ENCODE results near the gene ALG1L2. TPM values are rescaled to one million over a fixed set of nuclear protein-coding genes. Genes with fewer than 3 reads are reported as not detected.
"Not testable (repeated sequence)": the region's sequence is repeated elsewhere in the genome, so short reads cannot be mapped to it uniquely, and the experiment has no call there.

The ALG1L2 gene
- total RNA-seq, 1 donor: not detected

DNA sequence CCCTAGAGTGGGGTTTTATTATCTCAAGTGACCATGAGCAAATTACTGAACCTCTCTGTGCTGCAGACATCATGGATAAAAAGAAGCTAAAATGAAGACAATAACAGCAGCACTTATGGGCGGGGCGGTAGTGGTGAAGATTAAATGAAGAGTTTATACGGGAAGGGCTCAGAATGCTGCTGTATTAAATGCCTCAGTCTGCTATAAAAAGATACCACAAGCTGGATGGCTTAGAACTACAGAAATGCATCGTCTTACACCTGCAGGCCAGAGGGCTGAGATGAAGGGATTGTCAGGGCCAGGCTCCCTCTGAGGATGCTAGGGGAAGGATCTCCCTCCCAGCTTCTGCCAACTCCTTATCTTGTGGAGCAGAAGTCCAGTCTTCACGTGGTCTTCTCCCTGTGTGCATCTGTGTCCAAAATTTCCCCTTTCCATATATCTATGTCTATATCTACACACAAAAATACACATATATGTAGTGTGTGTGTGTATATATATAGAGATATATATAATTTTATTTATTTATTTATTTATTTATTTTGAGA is 2.9 kb downstream of the ALG1L2 start:
- Histone ChIP-seq H3K27me3 (ENCODE audit: insufficient read depth, low read length) (no peaks in the 10 kb centered on the region), H3K4me3 (ENCODE audit: low read length) (no peak overlapping the region), H3K4me1 (ENCODE audit: insufficient read depth, low read length) (no peaks in the 10 kb centered on the region), H3K9me3 (ENCODE audit: low read depth, low read length) (no peaks in the 10 kb centered on the region)

DNA sequence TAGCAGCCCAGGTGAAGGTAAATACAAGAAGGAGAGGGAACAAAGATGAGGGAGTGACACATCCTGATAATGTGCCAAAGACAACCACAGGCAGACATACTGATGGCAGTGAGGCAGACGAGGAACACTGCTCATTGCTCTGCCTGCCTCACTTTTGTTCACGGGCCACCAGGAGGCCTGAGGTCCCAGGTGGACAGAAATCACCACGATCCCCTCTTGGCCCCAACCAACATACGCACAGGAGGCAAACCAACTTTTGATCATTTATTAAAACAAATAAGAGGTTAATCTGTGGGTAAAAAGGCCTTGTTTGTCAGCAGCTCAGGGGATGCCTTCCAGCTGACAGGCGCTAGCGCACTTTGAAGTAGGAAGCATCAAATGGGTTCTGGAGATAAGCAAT is 4.2 kb downstream of the ALG1L2 start:
- Histone ChIP-seq H3K4me3 (ENCODE audit: low read length) (no peak overlapping the region), H3K27me3 (ENCODE audit: insufficient read depth, low read length) (no peaks in the 10 kb centered on the region), H3K4me1 (ENCODE audit: insufficient read depth, low read length) (no peaks in the 10 kb centered on the region), H3K9me3 (ENCODE audit: low read depth, low read length) (no peaks in the 10 kb centered on the region)

DNA sequence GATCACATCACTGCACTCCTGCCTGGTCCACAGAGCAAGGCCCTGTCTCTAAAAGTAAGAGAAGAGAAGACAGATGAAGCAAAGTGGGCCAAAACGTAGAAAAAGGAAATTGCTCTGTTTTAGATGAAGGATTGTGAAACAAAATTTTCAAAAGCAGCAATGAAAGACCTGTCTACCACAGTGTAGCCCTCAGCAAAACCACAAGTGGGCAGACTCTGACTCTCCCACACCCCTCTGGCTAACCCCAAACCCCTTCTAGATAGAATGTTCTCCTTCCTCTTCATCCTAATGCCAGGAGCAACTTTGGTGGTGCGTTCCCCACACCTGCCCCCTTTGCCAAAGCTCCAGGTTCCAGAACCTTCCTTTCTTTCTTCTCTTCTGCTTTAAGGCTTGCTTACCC is 5.0 kb downstream of the ALG1L2 start:
- H3K9me3 ChIP-seq (ENCODE audit: low read depth, low read length); H3K4me1 ChIP-seq (ENCODE audit: insufficient read depth, low read length); H3K4me3 ChIP-seq (ENCODE audit: low read length); H3K27me3 ChIP-seq (ENCODE audit: insufficient read depth, low read length): not testable (repeated sequence)

DNA sequence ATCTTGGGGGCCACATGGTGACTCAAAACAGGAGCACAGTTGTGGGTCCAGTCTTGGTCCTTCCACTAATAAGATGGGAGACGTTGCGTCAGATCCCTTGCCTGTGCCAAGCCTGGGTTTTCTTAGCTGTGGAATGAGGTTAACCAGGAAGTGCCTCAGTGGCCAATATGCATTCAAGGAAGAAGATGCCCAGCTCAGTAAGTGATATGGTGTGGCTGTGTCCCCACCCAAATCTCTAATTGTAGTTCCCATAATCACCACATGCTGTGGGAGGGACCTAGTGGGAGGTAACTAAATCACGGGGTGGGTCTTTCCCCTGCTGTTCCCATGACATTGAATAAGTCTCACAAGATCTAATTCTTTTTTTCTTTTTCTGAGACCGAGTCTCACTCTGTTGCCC is 6.4 kb downstream of the ALG1L2 start:
- no peaks in the 10 kb centered on the region for H3K9me3 ChIP-seq (ENCODE audit: low read depth, low read length)

DNA sequence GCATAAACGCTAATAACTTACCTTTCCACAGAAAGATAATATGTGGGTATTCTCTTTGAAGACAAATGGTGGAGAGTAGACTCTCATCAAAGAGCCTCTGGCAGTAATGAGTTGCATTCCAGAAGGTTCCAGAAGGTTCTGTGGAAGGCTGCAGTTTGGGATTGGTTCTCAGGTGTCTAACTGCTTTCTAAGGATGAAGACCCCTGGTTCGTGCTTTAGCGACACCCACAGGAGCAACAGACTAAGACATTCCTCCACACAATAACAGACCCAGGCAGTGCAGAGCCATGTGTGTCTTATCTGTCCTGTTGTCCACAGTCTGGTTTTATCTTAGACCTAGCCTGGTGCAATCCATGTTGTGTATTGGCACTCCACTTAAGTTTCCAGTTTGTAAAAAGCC is 9.1 kb downstream of the ALG1L2 start:
- not testable (repeated sequence) for H3K9me3 ChIP-seq (ENCODE audit: low read depth, low read length)

More for the DNA sequence above, 6.4 kb downstream of the ALG1L2 start:
- no peaks in the 10 kb centered on the region for H3K27me3 ChIP-seq (ENCODE audit: insufficient read depth, low read length)
- H3K4me3 ChIP-seq (ENCODE audit: low read length): no peak overlapping the region
- no peaks in the 10 kb centered on the region for H3K4me1 ChIP-seq (ENCODE audit: insufficient read depth, low read length)

DNA sequence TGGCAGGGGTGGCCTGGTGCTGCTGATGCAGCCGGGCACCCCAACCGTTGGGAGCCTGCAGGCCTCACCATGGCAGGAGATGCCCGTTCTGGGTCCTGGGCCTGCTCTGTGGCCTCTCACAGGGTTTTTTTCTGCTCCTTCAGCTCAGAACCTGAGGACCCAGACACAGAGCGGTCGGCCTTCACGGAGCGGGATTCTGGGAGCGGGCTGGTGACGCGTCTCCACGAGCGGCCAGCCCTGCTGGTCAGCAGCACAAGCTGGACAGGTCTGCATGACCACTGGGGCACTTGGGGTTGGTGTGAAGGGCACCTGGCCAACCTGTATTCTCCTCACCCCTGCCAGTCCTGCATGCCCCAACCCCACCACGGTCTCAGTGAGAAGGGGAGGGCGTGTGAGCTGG is 10.3 kb downstream of the ALG1L2 start:
- no peaks in the 10 kb centered on the region for H3K27me3 ChIP-seq (ENCODE audit: insufficient read depth, low read length)
- H3K4me3 ChIP-seq (ENCODE audit: low read length): no peak overlapping the region
- no peaks in the 10 kb centered on the region for H3K9me3 ChIP-seq (ENCODE audit: low read depth, low read length)
- peaks cover 23% of the 10 kb centered on the region for H3K4me1 ChIP-seq (ENCODE audit: insufficient read depth, low read length)

More for the DNA sequence above, 9.1 kb downstream of the ALG1L2 start:
- H3K4me1 ChIP-seq (ENCODE audit: insufficient read depth, low read length): peaks cover 19% of the 10 kb centered on the region
- H3K4me3 ChIP-seq (ENCODE audit: low read length); H3K27me3 ChIP-seq (ENCODE audit: insufficient read depth, low read length): not testable (repeated sequence)

DNA sequence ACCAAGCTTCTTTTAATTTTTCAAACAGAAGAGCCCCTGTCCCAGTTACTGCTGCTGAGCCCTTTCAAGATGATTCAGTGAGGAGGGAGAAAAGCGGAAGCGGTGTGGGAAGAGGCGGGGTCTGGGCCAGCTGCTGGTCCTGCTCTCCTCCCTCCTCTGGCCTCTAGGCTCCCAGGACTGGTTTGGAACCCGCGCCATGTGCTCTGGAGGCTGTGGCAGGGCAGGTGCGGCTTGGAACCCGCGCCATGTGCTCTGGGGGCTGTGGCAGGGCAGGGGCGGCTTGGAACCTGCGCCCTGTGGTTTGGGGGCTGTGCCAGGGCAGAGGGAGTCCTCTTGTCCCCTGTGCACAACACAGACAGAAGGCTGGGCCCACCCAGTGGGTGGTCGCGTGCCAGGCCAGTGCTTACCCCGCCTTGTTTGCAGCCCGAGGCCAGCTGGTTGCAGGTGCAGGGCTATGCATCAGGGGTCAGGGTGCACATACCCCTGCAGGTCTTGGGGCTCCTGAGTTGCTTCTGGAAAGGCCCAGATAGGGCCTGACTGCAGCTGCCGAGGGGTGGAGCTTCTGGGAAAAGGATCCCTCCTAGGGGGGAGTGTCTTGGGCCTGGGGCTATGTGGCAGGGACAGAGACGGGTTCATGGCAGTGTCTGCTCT is 12.2 kb downstream of the ALG1L2 start:
- peaks cover 23% of the 10 kb centered on the region for H3K4me1 ChIP-seq (ENCODE audit: insufficient read depth, low read length)
- no peaks in the 10 kb centered on the region for H3K9me3 ChIP-seq (ENCODE audit: low read depth, low read length)
- H3K27me3 ChIP-seq (ENCODE audit: insufficient read depth, low read length): no peaks in the 10 kb centered on the region
- no peak overlapping the region for H3K4me3 ChIP-seq (ENCODE audit: low read length)

DNA sequence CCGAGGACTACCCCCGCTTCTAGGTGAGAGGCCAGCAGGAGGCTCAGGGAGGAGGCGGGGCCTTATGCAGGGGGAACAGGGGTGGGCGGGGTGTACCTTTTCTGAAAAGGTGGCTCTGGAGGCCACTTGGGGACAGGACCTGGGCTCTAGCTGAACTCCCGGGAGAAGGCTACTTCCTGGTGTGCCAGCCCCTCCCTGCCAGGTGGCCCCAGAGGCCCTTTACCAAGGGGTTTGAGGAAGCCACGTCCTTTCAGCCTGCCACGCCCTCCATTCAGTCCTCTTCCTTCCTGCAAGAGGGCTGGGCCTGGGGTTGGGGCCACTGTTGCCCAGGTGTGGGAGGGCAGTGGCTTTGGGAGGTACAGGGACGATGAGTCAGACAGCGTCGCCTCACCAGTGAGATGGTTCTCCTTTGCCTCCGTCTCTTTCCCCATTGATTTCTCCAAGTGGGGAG is 12.9 kb downstream of the ALG1L2 start:
- H3K4me3 ChIP-seq (ENCODE audit: low read length); H3K9me3 ChIP-seq (ENCODE audit: low read depth, low read length); H3K27me3 ChIP-seq (ENCODE audit: insufficient read depth, low read length): not testable (repeated sequence)
- peaks cover 23% of the 10 kb centered on the region for H3K4me1 ChIP-seq (ENCODE audit: insufficient read depth, low read length)

DNA sequence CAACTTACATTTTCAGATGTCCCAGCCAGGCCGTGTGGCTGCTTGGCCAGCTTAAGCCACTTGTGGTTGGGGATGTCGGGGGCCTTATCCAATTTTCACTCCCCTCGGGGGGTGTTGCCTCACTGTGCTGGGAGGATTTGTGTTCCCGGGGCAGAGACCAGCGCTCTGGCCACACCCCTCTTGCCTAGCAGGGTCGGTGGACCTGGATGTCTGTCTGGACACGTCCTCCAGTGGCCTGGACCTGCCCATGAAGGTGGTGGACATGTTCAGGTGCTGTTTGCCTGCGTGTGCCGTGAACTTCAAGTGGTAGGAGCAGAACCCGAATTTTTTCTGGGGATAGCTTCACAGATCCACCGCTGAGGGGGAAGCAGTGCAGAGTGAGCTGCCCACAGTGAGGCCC is 14.2 kb downstream of the ALG1L2 start:
- peaks cover 23% of the 10 kb centered on the region for H3K4me1 ChIP-seq (ENCODE audit: insufficient read depth, low read length)
- H3K9me3 ChIP-seq (ENCODE audit: low read depth, low read length); H3K27me3 ChIP-seq (ENCODE audit: insufficient read depth, low read length); H3K4me3 ChIP-seq (ENCODE audit: low read length): not testable (repeated sequence)

DNA sequence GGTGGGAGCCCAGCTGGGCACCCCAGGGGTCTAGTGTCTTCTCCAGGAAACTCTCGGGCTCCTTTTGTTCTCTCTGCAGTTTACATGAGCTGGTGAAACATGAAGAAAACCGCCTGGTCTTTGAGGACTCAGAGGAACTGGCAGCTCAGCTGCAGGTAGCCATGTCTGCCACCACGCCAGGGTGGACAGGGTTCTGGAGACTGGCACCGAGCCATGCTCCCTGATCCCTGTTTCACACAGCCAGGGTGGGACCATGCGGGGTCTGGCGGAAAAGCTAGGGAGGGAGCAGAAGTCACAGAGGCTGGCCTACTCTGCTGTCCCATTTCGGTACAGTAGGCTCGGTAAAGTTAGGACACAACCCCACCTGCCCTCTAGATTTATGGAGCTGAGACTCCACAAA is 15.5 kb downstream of the ALG1L2 start:
- not testable (repeated sequence) for H3K4me3 ChIP-seq (ENCODE audit: low read length); H3K9me3 ChIP-seq (ENCODE audit: low read depth, low read length)
- H3K4me1 ChIP-seq (ENCODE audit: insufficient read depth, low read length): peaks cover 23% of the 10 kb centered on the region

DNA sequence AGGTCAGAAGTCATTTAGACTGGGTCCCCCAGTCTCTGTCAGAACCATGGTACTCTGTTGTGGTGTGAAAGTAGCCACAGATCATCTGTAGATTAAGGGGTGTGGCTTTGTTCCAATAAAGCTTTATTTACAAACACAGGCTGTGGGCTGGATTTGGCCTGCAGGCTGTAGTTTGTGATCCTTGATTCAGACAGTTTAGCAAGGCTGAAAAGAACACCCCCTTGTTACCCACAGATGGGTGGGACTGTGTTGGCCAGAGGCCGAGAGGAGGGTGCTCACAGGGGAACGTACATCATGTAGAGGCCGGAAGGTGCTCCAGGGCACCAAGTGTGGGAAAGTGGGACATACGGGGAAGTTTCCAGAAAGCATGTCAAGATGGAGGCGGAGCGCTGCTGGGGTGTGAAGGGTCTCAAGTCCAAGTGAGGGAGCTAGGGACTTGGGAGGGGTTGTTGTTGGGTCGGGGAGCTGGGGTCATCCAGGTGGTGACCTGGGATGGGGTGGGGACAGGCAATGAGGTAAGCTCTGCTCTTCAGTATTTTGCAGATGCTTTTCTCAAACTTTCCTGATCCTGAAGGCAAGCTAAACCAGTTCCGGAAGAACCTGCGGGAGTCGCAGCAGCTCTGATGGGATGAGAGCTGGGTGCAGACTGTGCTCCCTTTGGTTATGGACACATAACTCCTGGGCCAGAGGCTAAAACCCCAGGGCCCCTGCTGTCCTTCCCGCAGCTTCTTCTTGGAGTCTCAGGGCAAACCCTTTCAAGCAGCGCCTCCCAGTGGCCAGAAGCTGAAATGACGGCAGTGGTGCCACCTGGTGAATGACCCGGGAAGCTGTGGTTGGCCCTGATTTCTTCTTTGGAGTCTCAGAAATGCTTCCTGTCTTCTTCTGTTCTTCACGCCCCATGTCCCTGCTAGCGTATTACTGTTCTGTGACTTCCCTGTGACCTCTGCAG is 16.3 kb downstream of the ALG1L2 start:
- peaks cover 23% of the 10 kb centered on the region for H3K4me1 ChIP-seq (ENCODE audit: insufficient read depth, low read length)
- H3K27me3 ChIP-seq (ENCODE audit: insufficient read depth, low read length); H3K4me3 ChIP-seq (ENCODE audit: low read length); H3K9me3 ChIP-seq (ENCODE audit: low read depth, low read length): not testable (repeated sequence)

More for the DNA sequence above, 15.5 kb downstream of the ALG1L2 start:
- H3K27me3 ChIP-seq (ENCODE audit: insufficient read depth, low read length): not testable (repeated sequence)

DNA sequence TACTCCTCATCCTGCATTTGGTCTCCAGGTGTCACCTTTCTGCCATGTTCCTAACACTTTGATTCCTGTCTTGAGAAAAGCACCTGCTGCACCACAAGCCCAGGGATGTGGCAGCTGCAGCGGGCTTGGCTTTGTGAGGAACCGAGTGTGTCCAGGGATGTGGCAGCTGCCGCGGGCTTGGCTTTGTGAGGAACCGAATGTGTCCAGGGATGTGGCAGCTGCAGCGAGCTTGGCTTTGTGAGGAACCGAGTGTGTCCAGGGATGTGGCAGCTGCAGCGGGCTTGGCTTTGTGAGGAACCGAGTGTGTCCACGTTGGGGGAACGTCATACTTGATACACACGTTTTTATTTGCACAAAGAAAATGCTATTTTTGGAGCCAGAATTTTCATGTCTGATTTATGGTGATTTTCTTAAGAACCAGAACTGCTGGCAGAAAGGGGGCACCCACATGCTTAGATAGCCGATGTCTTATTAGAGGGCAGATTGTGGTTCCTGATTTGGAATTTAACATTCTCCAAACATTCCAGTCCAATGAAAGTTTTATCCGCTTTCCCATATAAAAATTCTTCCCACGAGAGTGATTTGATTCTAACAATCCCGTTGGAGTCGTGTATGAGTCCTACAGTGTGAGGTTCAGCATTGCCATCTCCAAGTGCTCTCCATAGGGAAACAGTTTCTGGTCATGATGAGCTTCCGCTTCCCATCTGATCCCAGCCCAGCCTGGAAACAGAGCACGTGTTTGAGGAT is 17.2 kb downstream of the ALG1L2 start:
- not testable (repeated sequence) for H3K4me3 ChIP-seq (ENCODE audit: low read length); H3K9me3 ChIP-seq (ENCODE audit: low read depth, low read length); H3K27me3 ChIP-seq (ENCODE audit: insufficient read depth, low read length)
- peaks cover 15% of the 10 kb centered on the region for H3K4me1 ChIP-seq (ENCODE audit: insufficient read depth, low read length)

DNA sequence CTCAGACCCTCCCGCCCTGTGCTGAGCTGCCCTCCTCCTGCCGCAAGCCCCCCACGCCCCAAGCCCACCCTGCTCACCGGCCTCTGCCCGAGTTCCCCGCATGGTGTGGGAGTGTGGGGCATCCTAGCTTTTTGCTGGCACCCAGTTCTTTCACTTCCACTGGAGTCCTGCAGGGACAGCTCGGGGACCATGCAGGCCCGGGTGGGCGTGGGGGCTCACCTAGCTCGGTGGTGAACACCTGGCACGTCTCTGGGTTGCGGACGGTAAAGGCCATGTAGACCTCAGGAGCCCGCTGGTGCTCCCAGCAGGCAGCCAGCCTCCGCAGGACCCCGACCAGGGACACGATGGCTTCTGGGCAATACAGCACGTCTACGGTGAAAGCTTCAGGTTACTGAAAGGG is 20.9 kb downstream of the ALG1L2 start:
- H3K9me3 ChIP-seq (ENCODE audit: low read depth, low read length); H3K27me3 ChIP-seq (ENCODE audit: insufficient read depth, low read length); H3K4me1 ChIP-seq (ENCODE audit: insufficient read depth, low read length); H3K4me3 ChIP-seq (ENCODE audit: low read length): not testable (repeated sequence)

DNA sequence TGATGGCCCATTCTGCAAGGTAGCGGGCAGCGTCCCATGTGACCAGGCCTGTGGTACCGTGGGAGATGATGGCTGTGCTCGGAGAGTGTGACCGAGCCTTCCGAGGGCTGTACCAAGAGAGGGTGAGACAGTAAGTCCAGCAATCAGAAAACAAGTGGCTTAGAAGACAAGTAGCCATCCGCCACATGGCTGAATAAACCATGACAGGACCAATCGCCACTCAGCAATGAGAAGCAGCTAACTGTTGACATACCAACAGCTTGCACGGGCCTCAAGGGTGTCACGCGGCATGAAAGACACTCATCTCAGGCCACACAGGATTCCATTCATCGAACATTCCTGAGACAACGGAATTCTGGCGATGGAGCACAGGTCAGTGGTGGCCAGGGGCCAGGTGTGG is 22.6 kb downstream of the ALG1L2 start:
- not testable (repeated sequence) for H3K27me3 ChIP-seq (ENCODE audit: insufficient read depth, low read length); H3K4me1 ChIP-seq (ENCODE audit: insufficient read depth, low read length); H3K4me3 ChIP-seq (ENCODE audit: low read length); H3K9me3 ChIP-seq (ENCODE audit: low read depth, low read length)
